Measurements from ENCODE around the gene IFI27.

The IFI27 gene

GRCh38 chr14:94161981-94162380 is 51.4 kb downstream of the IFI27 start:
- DNase-seq = no peak
- no peak overlapping the region for H3K27ac Mint-ChIP-seq
- TF ChIP-seq CTCF (IDR thresholded peaks at IDR 0.05) = no peak
- no peaks in the 10 kb centered on the region for H3K9me3 Mint-ChIP-seq
- peaks cover 24% of the 10 kb centered on the region for H3K27me3 Mint-ChIP-seq (ENCODE audit: low read depth, poor library complexity)
- H3K4me1 Mint-ChIP-seq = peaks cover 8% of the 10 kb centered on the region
- no peak overlapping the region for H3K4me3 Mint-ChIP-seq
- no peaks in the 10 kb centered on the region for H3K36me3 Mint-ChIP-seq (ENCODE audit: low read depth)

- no peaks in the 10 kb centered on the region for H3K36me3 Mint-ChIP-seq (ENCODE audit: low read depth)
- H3K9me3 Mint-ChIP-seq = no peaks in the 10 kb centered on the region
- TF ChIP-seq CTCF (IDR thresholded peaks at IDR 0.05) = no peak
- no peak overlapping the region for H3K4me3 Mint-ChIP-seq
- H3K27me3 Mint-ChIP-seq (ENCODE audit: low read depth, poor library complexity) = peaks cover 26% of the 10 kb centered on the region
- H3K4me1 Mint-ChIP-seq = peaks cover 8% of the 10 kb centered on the region
- DNase-seq = no peak
- no peak overlapping the region for H3K27ac Mint-ChIP-seq
Measured at GRCh38 chr14:94162466-94162865, 51.9 kb downstream of the IFI27 start.

- no peaks in the 10 kb centered on the region for H3K36me3 Mint-ChIP-seq (ENCODE audit: low read depth)
- no peaks in the 10 kb centered on the region for H3K9me3 Mint-ChIP-seq
- H3K4me1 Mint-ChIP-seq = peaks cover 8% of the 10 kb centered on the region
- no peak overlapping the region for H3K27ac Mint-ChIP-seq
- H3K4me3 Mint-ChIP-seq = no peak overlapping the region
- DNase-seq = no peak
- peaks cover 20% of the 10 kb centered on the region for H3K27me3 Mint-ChIP-seq (ENCODE audit: low read depth, poor library complexity)
- no peak for TF ChIP-seq CTCF (IDR thresholded peaks at IDR 0.05)
Measured at GRCh38 chr14:94163796-94164195, 53.3 kb downstream of the IFI27 start.

- H3K4me3 Mint-ChIP-seq = peak overlapping the region; percentile 73
- peak; percentile 34 for DNase-seq
- peaks cover 3% of the 10 kb centered on the region for H3K9me3 Mint-ChIP-seq
- H3K36me3 Mint-ChIP-seq (ENCODE audit: low read depth) = no peaks in the 10 kb centered on the region
- no peak for TF ChIP-seq CTCF (IDR thresholded peaks at IDR 0.05)
- no peak overlapping the region for H3K27ac Mint-ChIP-seq
- H3K4me1 Mint-ChIP-seq = peaks cover 8% of the 10 kb centered on the region
- H3K27me3 Mint-ChIP-seq (ENCODE audit: low read depth, poor library complexity) = peaks cover 19% of the 10 kb centered on the region
Measured at GRCh38 chr14:94164685-94165431, 54.3 kb downstream of the IFI27 start.

GRCh38 chr14:94165744-94166143 is 55.2 kb downstream of the IFI27 start:
- H3K4me3 Mint-ChIP-seq = no peak overlapping the region
- DNase-seq = no peak

More at GRCh38 chr14:94165744-94166143, 55.2 kb downstream of the IFI27 start:
- H3K27me3 Mint-ChIP-seq (ENCODE audit: low read depth, poor library complexity) = peaks cover 17% of the 10 kb centered on the region
- peaks cover 8% of the 10 kb centered on the region for H3K4me1 Mint-ChIP-seq
- H3K36me3 Mint-ChIP-seq (ENCODE audit: low read depth) = no peaks in the 10 kb centered on the region
- TF ChIP-seq CTCF (IDR thresholded peaks at IDR 0.05) = no peak
- no peak overlapping the region for H3K27ac Mint-ChIP-seq
- H3K9me3 Mint-ChIP-seq = peaks cover 3% of the 10 kb centered on the region

Measured in nephron progenitor cell (in vitro differentiated cells).